GM19351 (cell line): Measurements from ENCODE around the gene S100P.
"Not testable (repeated sequence)": the region's sequence is repeated elsewhere in the genome, so short reads cannot be mapped to it uniquely, and the experiment has no call there.

Source experiments
- ATAC-seq: cut with Tn5 transposase; IDR thresholded peaks from one replicate; pipeline ENCODE4 v1.9.1; 2021; ENCODE audit warnings: mild to moderate bottlenecking, moderate library complexity; ENCODE audit not compliant: unreplicated experiment

Gene S100P

GRCh38 chr4:6720202-6720699, 26.6 kb downstream of the S100P start:
- peak; percentile 37 for ATAC-seq

- ATAC-seq: no peak
These were observed 27.4 kb downstream of the S100P start for GRCh38 chr4:6721121-6721520.

GRCh38 chr4:6722891-6723290, 29.2 kb downstream of the S100P start:
- ATAC-seq: no peak

- no peak for ATAC-seq
These were observed 30.2 kb downstream of the S100P start for GRCh38 chr4:6723851-6724250.

- ATAC-seq: no peak
These were observed 30.9 kb downstream of the S100P start for GRCh38 chr4:6724421-6725111.

- ATAC-seq: not testable (repeated sequence)
These were observed 31.8 kb downstream of the S100P start for GRCh38 chr4:6725427-6725961.

- no peak for ATAC-seq
These were observed 33.6 kb downstream of the S100P start for GRCh38 chr4:6727081-6727942.

GRCh38 chr4:6727943-6728250, 34.2 kb downstream of the S100P start:
- ATAC-seq: no peak

- no peak for ATAC-seq
These were observed 34.8 kb downstream of the S100P start for GRCh38 chr4:6728320-6729029.

GRCh38 chr4:6730603-6731317, 37.1 kb downstream of the S100P start:
- no peak for ATAC-seq

- no peak for ATAC-seq
These were observed 37.6 kb downstream of the S100P start for GRCh38 chr4:6731318-6731675.

- no peak for ATAC-seq
These were observed 38.1 kb downstream of the S100P start for GRCh38 chr4:6731780-6732179.

GRCh38 chr4:6732441-6733357, 39.0 kb downstream of the S100P start:
- no peak for ATAC-seq

- no peak for ATAC-seq
These were observed 39.9 kb downstream of the S100P start for GRCh38 chr4:6733358-6734164.

GRCh38 chr4:6734165-6734786, 40.6 kb downstream of the S100P start:
- ATAC-seq: no peak

GRCh38 chr4:6739920-6740319, 46.2 kb downstream of the S100P start:
- ATAC-seq: no peak

- no peak for ATAC-seq
These were observed 46.7 kb downstream of the S100P start for GRCh38 chr4:6740347-6740746.

- ATAC-seq: no peak
These were observed 48.8 kb downstream of the S100P start for GRCh38 chr4:6742507-6742906.
